Suprapubic skin (tissue), 4 donors: ENCODE measurements around the gene ODF2L.

ENCODE experiments used
- EP300 ChIP-seq: sonication (generic); formaldehyde crosslinking; IDR thresholded peaks from one replicate; pipeline ENCODE4 v1.6.1; 2017; ENCODE audit warnings: antibody characterized with exemption
- POLR2A ChIP-seq, 2 donors: fragments of 450-650 bp; IDR thresholded peaks; one replicate each; pipeline ENCODE4 v1.6.1; 2017; ENCODE audit warnings: antibody characterized with exemption in 2 of 2, mild to moderate bottlenecking in 2 of 2, moderate library complexity in 2 of 2
- POLR2AphosphoS5 ChIP-seq, 3 donors: sonication (generic); formaldehyde crosslinking; IDR thresholded peaks; one replicate each; pipeline ENCODE4 v1.6.1; 2017; ENCODE audit warnings: antibody characterized with exemption in 3 of 3
- TF ChIP-seq, protein P1 (sequence below), 2 donors: fragments of 200-600 bp in 1 of 2; fragments of 450-650 bp in 1 of 2; sonication (generic) in 1 of 2; IDR thresholded peaks; one replicate each; pipeline ENCODE4 v1.5.1; 2016 to 2019; ENCODE audit warnings: antibody characterized with exemption in 2 of 2, mild to moderate bottlenecking in 1 of 2, moderate library complexity in 1 of 2

DNA sequence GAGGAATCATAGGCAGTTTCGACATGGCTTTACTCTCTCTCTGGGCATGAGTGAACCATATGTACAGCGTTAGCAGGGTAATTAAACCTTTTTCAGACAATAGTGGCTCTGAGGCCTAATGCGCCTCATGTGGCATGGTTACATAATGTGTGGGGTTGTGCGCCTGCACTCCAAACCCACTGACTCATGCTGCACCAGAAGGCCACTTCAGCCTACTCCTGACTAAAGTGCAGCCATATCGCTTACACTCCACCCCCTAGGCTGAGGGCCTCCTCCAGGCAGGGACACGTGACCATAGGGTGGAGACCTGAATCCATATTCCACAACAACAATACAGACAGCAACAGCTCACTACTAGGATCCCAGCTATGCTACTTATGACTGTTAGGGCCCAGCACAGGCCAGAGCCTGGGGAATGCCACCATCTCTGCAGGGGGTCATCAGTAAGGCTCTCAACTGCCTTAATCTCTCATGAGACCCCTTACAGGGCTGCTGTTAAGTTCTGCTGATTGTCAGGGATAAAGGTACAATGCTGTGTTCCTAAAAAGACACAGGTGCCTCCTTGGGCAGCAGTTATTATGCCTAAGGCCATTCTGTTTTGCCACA, 13.4 kb upstream of the ODF2L start:
- TF ChIP-seq, protein P1, sequence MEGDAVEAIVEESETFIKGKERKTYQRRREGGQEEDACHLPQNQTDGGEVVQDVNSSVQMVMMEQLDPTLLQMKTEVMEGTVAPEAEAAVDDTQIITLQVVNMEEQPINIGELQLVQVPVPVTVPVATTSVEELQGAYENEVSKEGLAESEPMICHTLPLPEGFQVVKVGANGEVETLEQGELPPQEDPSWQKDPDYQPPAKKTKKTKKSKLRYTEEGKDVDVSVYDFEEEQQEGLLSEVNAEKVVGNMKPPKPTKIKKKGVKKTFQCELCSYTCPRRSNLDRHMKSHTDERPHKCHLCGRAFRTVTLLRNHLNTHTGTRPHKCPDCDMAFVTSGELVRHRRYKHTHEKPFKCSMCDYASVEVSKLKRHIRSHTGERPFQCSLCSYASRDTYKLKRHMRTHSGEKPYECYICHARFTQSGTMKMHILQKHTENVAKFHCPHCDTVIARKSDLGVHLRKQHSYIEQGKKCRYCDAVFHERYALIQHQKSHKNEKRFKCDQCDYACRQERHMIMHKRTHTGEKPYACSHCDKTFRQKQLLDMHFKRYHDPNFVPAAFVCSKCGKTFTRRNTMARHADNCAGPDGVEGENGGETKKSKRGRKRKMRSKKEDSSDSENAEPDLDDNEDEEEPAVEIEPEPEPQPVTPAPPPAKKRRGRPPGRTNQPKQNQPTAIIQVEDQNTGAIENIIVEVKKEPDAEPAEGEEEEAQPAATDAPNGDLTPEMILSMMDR (IDR thresholded peaks at IDR 0.05), result no peak
- TF ChIP-seq POLR2A (IDR thresholded peaks at IDR 0.05) (no peak), EP300 (no peak), POLR2AphosphoS5 (IDR thresholded peaks at IDR 0.05) (no peak)
